HCT116 (cell line): ENCODE data around the gene CBS. TPM values are rescaled to one million over a fixed set of nuclear protein-coding genes. Genes with fewer than 3 reads are reported as not detected.

Source experiments
- ATF3 ChIP-seq: IDR thresholded peaks from 2 replicates; pipeline ENCODE4 v1.6.1; 2012
- CBX3 ChIP-seq: IDR thresholded peaks from 2 replicates; pipeline ENCODE4 v1.6.1; 2012; ENCODE audit warnings: low read depth
- EGR1 ChIP-seq: IDR thresholded peaks from 2 replicates; pipeline ENCODE4 v1.6.1; 2012; ENCODE audit warnings: low read depth
- ELF1 ChIP-seq: IDR thresholded peaks from 2 replicates; pipeline ENCODE4 v1.6.1; 2012; ENCODE audit warnings: low read depth, borderline replicate concordance
- EZH2 ChIP-seq: fragments of 200-600 bp; sonication (generic); IDR thresholded peaks from 2 replicates; pipeline ENCODE4 v1.6.1; 2017; ENCODE audit warnings: antibody characterized with exemption, mixed run types
- EZH2phosphoT487 ChIP-seq: fragments of 200-600 bp; IDR thresholded peaks from 2 replicates; pipeline ENCODE4 v1.6.1; 2018; ENCODE audit warnings: antibody characterized with exemption, borderline replicate concordance
- FOSL1 ChIP-seq: IDR thresholded peaks from 2 replicates; pipeline ENCODE4 v1.6.1; 2012; ENCODE audit warnings: low read depth
- JUND ChIP-seq: IDR thresholded peaks from 2 replicates; pipeline ENCODE4 v1.6.1; 2012
- POLR2AphosphoS5 ChIP-seq: IDR thresholded peaks from 2 replicates; pipeline ENCODE4 v1.6.1; 2011; ENCODE audit warnings: mild to moderate bottlenecking, low read depth, low read length, moderate library complexity
- RAD21 ChIP-seq: IDR thresholded peaks from 2 replicates; pipeline ENCODE4 v1.6.1; 2012; ENCODE audit warnings: low read depth, mild to moderate bottlenecking
- SP1 ChIP-seq: IDR thresholded peaks from 2 replicates; pipeline ENCODE4 v1.6.1; 2012; ENCODE audit warnings: low read depth
- SRF ChIP-seq: IDR thresholded peaks from 2 replicates; pipeline ENCODE4 v1.6.1; 2012; ENCODE audit warnings: low read depth
- YY1 ChIP-seq: IDR thresholded peaks from 2 replicates; pipeline ENCODE4 v1.6.1; 2011; ENCODE audit warnings: low read length, low read depth, moderate library complexity, mild to moderate bottlenecking; ENCODE audit not compliant: insufficient replicate concordance; ENCODE audit errors: extremely low read depth
- ZFX ChIP-seq: fragments of 450-650 bp; IDR thresholded peaks from 2 replicates; pipeline ENCODE4 v1.6.1; 2017
- total RNA-seq: library from RNA; stranded (reverse); gene quantifications from one replicate; pipeline ENCODE4 v1.2.1, GENCODE V29; 2021; ENCODE audit not compliant: unreplicated experiment
- TF ChIP-seq, protein P1 (sequence below): IDR thresholded peaks from 2 replicates; pipeline ENCODE4 v1.6.1; 2012; ENCODE audit warnings: low read depth

Gene CBS
- total RNA-seq, 1 experiment from 2014 or later = 1.4 TPM

DNA sequence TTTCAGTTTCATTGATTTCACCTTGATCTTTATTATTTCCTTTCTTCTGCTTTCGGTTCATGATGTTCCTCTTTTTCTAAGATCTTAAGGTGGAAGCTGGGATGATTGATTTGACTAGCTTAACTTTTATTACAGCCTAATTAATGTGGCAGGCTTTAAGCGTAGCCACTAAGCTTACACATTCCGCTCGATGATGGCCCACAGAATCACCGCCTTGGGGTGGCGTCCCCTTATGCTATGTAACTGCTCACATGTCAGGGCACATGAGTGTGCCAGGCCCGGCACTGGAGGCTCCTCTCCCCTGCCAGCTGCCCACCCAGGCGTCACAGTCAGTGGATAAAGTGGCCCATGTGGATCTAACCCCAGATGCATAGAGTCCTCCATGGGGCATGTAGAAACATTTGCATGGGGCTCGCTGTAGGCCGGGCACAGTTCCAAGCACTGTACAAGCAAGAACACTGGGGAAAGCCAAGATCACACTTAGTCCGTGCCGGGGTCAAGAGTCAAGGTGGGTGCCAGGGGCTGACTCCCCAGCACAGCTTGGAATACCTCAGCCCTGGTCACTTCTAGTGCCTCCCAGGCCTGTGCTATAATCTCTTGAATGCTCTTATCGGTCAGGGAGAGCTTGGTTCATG is 59.6 kb downstream of the CBS start (continued):
- TF ChIP-seq, protein P1, sequence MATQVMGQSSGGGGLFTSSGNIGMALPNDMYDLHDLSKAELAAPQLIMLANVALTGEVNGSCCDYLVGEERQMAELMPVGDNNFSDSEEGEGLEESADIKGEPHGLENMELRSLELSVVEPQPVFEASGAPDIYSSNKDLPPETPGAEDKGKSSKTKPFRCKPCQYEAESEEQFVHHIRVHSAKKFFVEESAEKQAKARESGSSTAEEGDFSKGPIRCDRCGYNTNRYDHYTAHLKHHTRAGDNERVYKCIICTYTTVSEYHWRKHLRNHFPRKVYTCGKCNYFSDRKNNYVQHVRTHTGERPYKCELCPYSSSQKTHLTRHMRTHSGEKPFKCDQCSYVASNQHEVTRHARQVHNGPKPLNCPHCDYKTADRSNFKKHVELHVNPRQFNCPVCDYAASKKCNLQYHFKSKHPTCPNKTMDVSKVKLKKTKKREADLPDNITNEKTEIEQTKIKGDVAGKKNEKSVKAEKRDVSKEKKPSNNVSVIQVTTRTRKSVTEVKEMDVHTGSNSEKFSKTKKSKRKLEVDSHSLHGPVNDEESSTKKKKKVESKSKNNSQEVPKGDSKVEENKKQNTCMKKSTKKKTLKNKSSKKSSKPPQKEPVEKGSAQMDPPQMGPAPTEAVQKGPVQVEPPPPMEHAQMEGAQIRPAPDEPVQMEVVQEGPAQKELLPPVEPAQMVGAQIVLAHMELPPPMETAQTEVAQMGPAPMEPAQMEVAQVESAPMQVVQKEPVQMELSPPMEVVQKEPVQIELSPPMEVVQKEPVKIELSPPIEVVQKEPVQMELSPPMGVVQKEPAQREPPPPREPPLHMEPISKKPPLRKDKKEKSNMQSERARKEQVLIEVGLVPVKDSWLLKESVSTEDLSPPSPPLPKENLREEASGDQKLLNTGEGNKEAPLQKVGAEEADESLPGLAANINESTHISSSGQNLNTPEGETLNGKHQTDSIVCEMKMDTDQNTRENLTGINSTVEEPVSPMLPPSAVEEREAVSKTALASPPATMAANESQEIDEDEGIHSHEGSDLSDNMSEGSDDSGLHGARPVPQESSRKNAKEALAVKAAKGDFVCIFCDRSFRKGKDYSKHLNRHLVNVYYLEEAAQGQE = no peak
- TF ChIP-seq EZH2phosphoT487 = no peak
- no peak for TF ChIP-seq YY1
- TF ChIP-seq SP1 = no peak
- no peak for TF ChIP-seq RAD21
- TF ChIP-seq ELF1 = no peak
- TF ChIP-seq POLR2AphosphoS5 = no peak
- no peak for TF ChIP-seq EZH2
- TF ChIP-seq ZFX = no peak
- TF ChIP-seq FOSL1 = no peak
- no peak for TF ChIP-seq CBX3
- TF ChIP-seq SRF = no peak
- TF ChIP-seq EGR1 = no peak
- no peak for TF ChIP-seq JUND
- TF ChIP-seq ATF3 = no peak
- TF ChIP-seq, all 23 proteins: peak for 0
